HG03565 (cell line): ENCODE measurements around the gene XRCC4.
A peak's percentile ranks its signal among the peaks of the same experiment; 100 is the strongest.
"Not testable (repeated sequence)": the region's sequence is repeated elsewhere in the genome, so short reads cannot be mapped to it uniquely, and the experiment has no call there.

Source experiments
- ATAC-seq: cut with Tn5 transposase; IDR thresholded peaks from one replicate; pipeline ENCODE4 v1.9.1; 2021; ENCODE audit warnings: mild to moderate bottlenecking, moderate library complexity; ENCODE audit not compliant: unreplicated experiment

Gene XRCC4

DNA sequence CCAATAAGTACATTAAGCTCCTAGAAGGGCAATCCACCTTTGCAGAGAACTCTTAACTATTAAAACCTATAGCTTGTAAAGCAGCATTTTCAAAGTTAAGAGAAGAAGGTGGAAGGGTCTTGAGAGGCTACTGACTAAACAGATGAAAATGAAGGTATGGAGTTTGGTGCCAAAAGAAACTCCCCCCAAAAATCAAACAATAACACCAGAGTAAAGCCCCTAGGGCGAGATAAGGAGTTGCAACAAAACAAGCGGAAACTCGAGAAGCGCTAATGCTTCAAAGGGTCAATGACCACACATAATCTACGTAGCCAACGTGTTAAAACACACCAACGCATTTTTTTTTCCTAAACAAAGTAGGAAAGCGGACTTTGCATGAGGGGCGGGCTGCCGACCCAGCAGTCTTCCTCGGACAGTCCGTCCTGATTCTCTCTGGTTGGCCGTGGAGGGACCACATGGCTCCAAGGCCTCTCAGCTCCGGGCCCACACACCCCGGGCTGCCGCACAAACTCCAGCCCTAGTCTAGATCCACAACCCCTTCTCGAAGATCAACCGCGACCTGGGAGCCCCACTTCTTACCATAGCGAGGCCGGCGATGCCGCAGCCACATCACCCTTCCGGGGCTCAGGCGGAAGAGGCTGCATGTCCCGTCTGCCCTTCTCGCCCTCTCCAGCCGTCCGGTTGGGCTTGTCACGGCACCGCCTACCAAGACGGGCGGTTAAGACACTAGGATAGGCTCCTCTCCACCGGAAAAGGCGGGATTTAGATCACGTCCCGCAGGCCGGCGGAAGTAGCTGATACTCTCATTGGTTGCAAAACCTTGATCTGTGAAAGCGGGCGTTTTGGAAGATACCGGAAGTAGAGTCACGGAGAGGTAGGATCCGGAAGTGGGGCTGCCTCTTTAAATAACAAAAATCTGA, at the start of gene XRCC4, which contains the start of gene TMEM167A:
Gene XRCC4, plus strand, starts transcription at position 806 of the 920 bp plus-strand sequence. CDS start 27,373 bp downstream, outside the sequence.
Gene TMEM167A, minus strand, starts transcription at position 653 of the 920 bp plus-strand sequence. Its CDS starts 71 bp downstream, at position 582.
- ATAC-seq = peak; percentile 97

DNA sequence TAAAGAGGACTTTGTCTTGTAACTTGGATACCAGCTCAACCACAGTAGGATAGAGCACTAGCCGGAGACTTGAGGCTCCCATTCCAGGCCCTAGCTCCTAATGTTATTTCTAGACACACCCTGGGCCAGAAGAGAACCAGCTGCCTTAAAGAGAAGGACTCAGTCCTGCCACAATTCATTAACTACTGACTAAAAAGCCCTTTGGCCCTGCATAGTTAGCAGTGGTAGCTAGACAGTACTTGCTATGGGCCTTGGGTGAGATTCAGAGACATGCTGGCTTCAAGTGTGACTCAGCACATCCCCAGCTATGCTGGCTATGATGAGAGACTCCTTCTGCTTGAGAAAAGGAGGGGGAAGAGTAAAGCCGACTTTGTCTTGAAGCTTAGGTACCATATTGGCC, 47.4 kb upstream of the XRCC4 start:
- ATAC-seq = no peak

DNA sequence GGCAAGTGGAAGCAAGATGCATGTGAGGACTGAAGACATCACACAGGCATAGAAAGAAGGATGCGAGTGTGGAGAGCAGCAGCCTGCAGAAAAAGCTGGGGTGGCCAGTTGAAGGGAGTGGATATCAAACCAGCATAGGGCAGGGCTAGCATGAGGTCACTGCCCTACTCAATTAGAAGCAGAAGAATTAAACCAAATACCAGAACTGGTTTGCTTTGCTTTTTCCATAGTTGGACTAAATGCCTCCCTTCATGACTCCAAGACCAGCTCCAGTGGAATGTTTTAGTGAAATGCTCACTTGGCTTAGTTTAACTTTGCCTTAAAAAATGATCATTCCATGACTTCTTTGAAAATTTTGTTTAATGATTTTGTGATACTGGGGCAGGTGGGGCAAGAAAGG, 46.0 kb upstream of the XRCC4 start:
- ATAC-seq = no peak

DNA sequence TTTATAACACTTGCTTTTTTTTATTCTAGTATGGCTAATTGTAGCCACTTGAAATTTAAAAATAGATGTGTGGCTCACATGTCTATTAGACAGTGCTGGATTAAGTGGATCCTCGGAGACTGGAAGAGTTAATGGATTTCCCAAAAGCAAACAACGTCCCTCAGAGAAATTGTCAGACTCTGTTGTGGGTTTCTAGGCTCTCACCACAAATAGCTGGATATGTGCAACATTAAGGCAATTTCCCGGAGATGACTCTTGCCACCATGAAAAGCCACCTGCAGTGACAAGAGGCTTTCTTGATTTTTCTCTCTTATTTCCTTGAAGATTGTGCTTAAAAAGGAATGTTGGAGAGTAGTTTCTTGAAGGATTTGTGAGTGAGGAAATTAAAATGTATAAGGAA, 43.3 kb upstream of the XRCC4 start:
- ATAC-seq = no peak

DNA sequence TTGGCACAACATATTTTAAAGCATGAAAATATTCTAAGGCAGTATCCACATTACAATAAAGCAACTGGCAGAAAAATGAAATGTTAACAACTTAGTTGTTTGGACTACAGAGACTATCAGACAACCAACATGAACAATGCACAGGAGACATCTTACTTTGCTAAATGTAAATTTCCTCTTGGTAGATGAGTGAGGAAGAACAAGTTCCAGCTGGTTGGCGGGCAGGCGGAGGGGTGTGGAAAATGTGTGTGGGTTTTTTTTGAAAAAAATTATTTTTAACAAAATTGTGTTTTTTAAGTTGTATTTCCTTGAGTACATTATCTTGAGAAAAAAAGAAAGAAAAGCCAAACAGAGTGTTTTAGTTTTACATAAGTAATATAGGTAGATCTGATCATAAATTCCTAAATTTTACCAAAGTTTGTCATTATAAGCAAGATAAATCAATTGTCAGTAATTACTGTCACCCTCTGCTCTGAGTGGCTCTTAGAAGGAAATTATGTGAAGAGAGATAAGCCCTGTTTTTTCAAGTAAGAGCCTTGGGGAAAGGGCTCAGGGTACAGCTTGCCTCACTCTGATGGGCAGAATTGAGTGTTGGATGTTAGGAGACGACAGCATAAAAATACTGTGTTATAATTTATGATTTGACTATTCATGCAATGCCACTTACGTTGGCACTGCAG, 42.7 kb upstream of the XRCC4 start:
- no peak for ATAC-seq

DNA sequence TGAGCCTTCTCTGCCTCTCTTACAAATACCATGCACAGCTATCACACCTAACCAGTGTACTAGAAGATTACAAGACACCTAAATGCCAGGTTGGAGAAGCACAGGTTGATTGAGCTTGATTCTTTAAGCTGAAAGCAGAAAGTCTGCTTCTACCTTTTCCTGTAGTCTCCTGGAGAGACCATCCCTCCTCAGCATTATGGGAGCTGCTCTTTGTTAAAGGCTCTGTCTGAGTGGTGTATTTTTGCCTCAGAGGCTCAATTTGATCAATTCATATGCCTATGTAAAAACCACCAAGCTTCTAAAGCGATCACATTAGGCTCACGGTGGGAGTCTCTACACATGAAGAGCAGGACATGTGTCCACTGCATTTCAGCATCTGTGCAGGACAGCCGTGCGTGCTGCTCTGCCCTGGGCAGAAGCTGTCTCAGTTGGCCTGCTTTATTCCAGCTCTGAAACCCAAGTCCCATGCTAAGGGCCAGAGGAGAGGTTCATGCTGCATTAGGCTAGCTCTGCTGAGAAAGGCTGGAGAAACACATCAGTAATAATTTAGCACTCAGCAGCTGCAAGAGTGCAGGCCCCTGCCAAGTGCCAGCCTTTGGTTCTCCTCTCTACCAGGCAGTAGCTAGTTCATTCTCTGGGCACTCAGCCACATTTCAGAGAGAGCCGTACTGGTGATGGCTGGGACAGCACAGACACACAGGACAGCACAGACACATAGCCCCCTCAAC, 41.8 kb upstream of the XRCC4 start:
- ATAC-seq = no peak

DNA sequence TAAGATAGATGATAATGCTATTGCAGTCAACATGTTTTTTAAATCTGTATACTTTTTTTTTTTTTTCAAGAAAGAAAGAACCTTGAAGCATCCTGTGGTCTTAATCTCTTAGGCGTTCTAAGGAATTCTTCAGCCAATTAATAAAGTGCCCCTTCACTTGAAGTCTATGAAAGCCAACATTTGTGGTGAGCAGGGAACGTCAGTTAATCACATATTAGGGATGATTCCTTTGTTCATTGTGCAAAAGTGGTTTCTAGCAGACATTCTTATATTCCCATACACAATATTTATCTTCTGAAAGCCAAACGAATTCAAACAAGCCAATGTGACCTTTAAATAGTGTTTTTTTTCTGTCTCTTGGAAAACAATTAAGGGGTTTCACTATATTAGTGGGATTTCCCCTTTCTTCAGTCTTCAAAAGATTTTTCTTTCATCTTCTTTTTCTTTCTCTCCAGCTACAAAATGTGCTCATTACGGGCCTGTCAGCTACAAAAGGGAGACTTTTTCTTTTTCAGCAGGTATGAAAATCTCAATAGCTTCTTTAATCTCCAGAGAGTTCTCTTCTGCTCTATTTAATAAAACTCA, 40.3 kb upstream of the XRCC4 start:
- ATAC-seq = no peak

DNA sequence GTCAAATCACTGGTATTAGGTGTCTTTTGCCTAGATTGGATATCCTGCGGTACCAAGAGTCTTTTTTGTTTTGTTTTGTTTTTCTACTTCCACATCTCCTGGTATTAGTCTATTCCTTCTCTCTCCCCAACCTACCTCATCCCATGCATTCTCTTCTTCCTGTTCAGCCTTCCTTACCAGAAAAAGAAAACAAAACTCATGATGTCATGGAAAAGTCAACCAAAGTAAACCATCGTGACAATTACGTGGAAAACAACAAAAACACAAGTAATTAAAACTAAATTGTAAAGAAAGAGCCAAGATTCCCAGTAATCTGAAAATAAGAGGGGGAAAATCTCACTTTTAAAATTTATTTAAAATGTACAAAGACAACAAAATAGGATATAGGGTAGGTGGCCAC, 38.4 kb upstream of the XRCC4 start:
- no peak for ATAC-seq

DNA sequence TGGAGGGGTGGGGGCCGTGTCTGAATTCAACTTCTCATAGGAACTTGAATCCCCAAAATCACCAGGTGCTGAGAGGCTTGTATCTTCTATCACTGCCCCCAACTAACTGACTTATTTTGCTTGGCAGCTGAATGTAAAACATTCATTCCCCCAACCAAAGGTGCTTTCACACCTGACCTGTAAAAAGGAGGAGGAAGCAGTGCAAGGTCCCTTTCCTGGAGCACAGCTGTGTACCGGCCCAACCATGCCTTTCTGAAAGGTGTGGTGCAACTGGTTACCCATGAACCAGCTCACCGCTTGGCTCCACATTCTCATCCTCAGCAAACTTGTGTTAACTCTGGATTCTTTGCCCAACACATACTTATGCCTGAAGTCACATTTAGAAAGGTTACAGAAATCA, 34.8 kb upstream of the XRCC4 start:
- no peak for ATAC-seq

DNA sequence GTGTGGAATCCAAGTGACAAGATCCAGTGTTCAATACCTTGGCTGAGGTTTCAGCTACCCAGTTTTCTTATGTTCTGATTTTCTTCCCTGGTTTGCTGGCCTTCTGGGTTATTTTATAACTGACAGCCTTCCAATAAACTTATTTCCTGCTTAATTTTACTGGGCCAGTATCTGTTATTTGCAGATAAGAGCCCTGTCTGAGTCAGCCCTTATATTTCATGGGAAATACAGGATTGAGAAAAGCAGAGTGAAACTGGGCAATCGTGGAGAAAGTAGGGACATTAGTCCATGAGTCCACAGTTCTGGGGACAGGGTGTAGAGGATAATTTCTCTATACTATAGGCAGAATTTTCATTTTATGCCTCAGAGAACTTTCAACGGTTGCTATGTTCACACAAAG, 32.4 kb upstream of the XRCC4 start:
- no peak for ATAC-seq

DNA sequence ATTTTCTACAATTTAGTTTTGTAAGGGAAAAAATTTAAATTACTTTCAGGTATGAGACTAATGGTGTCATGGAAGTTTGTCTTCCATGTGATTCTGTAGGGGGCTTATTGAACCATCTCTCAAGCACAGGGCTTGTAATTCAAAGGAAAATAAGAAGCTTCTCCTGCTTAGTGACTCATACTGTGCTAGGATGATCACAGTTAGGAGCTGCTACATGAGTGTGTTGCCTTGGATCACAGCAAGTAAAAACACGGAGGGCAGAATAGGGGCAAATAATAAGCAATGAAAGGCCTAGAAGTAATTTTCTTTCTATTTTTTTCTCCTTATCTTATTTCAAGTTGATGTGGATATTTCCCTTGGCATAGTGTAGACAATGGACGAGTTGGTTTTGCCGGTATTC, 29.1 kb upstream of the XRCC4 start:
- ATAC-seq = no peak

DNA sequence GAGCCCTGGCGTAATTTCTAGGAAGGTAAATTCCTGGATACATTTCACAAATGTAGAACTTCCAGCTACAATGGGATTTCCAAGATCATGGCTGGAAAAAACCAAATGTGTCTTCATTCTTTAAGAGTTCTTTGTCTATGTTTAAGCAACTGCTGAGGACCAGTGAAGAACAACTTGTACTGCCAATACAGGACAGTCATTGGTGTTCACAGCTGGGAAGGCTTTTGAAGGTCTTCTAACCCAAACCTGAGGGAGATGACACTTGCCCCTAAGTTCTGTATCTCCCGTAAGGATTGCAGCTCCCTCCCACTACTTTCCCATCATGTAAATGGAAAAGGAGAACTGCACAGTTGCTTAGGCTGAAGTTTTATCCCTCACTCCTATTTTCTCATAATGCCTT, 28.5 kb upstream of the XRCC4 start:
- no peak for ATAC-seq

DNA sequence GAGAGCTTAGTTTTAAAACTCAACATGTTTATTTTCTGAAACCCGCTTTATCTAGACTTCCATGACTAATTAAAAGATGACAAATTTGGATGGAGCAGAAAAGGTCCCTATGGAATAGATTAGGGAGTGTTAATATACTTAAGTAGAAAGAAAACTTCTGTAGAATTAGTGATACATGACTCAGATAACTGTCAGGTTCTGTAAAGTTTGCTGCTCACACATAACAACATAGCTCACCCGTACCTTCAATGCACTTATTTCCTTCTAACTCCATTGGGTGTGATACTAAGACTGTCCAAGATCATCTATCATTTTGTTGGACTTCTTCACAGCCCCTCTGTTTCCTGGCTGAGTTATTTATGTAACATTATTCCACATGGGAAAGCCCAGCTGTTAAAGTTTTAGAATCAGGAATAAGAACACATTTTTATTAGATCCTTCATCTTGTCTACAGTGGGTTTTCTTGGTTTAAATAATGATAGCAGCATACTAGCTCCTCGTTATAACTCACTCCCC, 27.9 kb upstream of the XRCC4 start:
- ATAC-seq = no peak

DNA sequence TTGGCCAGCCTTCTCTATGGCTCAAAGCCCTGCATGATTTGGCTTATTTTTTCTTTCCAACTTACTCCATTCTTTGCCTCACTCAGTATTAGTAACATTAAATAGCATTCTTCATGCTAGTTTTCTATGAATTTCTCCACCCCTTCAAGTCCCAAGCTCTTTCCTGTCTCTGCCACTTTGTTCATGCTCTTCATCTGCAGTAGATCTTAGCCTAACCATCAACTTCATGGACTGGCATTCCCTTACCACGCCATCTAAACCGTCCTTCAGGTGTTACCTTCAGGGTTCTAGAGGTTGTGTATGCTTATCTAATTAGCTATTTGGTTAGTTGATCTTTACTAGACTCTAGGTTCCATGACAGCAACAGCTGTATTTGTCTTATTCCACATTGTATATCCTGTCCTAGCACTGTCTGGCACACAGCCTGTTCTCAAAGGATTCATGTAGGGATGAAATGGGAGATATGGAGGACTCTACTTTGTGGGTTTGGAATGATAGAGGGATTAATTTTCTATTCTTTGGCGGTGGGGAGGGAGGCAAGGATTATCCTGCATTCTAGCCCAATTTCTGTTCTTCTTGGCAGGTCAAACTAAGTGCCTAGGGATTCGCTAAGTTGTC, 26.5 kb upstream of the XRCC4 start:
- ATAC-seq = no peak

DNA sequence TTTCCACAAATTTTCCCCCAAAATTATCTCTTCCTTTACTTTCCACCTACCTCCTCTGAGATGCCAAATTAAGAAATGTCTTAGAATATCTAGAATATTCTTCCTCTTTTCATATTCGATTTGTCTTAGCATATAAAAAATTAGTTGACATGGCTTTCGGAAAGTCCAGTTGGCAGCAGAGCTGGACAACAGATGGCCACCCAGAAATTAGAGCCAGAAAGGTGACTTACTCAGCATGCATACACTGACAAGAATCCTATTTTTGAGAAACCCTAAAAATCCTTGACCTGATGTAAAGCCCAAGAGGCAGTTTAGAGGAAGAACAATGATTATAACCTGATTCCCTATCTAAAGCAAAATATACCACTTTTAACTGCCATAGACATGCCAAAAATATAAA, 22.2 kb upstream of the XRCC4 start:
- no peak for ATAC-seq

DNA sequence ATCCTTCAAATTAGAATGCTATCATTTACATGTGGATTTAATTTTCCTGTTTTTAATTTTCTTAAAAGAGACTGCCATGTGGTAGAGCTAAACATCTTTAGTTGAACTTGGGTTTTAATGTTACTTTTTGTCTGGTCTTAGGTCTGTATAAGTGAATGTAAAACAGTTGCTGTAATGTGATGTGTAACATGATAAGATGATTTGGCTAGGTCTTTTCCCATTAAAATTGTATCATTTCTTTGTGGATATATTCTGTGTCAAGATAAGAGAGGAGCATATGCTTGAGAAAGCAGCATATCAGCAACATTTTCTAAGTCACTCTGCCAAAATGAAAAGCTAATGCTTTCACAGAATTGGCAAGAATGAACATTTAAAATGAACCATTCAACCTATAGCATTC, 18.6 kb upstream of the XRCC4 start:
- ATAC-seq = no peak

DNA sequence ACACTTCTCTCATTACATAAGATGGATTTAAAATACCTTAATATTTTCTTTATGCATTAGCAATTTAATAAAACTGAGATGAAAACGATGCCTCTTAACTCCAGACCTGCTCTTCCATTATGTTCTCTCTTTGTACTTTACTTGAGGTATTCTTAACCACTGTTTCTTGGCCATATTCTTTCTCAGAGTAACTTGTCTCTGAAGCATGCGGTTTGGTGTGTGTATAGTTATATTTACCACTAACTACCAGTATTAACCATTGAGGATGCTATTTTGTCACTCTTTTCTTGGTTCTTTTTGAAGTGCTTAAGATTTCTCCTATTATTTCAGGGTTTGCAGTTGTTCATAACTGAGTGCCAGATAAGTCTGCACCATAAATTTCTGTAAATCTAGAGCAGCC, 18.0 kb upstream of the XRCC4 start:
- ATAC-seq = no peak

DNA sequence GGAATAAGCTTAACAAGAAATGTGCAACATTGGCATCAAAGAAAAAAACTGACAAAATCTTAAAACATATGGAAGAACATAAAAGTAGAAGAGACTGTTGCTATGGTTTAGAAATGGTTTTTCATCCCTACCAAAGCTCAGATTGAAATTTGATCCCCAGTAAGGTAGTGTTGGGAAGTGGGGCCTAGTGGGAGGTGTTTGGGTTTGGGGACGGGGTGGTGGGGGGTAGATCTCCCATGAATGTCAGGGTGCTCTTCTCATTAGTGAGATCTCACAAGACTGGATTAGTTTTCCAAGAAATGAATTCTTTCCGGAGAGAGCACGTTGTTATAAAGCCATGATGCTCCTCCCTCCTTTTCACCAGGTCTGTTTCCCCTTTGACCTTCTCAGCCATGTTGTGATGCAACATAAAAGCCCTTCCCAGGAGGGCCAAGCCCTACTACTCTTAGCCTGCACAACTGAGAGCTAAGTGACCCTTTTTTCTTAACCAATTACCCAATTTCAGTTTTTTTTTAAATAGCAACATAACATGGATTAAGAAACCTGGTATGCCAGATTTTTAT, 10.7 kb upstream of the XRCC4 start:
- ATAC-seq = no peak

DNA sequence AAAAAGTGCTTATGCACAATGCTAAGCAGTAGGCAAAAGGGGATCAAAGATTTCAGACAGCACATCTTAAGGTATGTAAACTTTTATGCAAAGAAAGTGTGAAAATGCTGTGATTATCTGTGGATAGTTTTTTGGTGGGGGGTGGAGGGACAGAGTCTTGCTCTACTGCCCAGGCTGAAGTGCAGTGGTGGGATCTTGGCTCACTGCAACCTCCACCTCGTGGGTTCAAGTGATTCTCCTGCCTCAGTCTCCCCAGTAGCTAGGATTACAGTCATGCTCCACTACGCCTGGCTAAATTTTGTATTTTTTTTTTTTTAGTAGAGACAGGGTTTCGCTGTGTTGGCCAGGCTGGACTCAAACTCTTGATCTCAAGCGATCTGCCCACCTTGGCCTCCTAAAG, 10.0 kb upstream of the XRCC4 start:
- not testable (repeated sequence) for ATAC-seq
